DMS53 treated with DMSO at 0.1 percent for 48 hours (cell line): ENCODE data around the gene ZNF385B.
A peak's percentile ranks its signal among the peaks of the same experiment; 100 is the strongest.
"Not testable (repeated sequence)": the region's sequence is repeated elsewhere in the genome, so short reads cannot be mapped to it uniquely, and the experiment has no call there.

Experiments
- DNase-seq: peaks from one replicate; lab custom pipeline; 2025; ENCODE audit not compliant: unreplicated experiment; lab: John Stamatoyannopoulos, UW

The ZNF385B gene

DNA sequence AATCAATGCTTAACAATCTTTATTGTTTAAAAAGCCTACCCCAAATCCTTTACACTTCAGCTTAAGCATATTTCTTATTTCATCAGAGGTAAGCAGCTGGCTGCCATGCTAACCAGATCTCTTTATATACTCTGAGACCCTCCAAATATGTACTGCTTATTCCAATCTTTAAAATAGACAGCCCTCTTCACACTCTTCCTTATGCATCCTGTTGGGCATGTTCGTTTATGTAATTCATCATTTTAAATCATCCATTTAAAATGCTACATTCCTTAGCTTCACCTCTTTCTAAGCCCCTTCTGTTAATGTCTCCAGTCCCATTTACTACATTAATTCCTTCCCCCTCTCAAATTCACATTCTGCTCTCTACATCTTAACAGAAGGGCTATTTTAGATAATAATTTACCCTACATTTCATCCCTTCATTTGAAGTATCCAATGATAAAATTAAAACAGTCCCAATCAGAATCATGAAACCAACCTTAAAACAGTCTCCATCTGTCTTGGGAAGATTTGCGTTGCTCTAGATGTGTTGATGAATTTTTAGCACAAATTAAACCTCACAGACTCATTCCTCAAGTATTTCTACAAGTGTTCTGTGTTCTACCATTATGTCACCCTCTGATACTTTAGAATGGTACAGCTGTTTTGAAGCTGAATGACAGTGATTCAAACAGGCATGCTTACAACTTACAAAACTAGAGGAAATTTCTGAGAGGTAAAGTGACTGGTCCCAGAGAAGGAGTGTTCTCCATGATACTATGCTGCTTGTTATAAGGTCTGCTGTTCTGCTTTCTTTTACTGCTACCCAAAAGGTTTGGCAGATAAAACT is 59.1 kb downstream of the ZNF385B start:
- no peak for DNase-seq

DNA sequence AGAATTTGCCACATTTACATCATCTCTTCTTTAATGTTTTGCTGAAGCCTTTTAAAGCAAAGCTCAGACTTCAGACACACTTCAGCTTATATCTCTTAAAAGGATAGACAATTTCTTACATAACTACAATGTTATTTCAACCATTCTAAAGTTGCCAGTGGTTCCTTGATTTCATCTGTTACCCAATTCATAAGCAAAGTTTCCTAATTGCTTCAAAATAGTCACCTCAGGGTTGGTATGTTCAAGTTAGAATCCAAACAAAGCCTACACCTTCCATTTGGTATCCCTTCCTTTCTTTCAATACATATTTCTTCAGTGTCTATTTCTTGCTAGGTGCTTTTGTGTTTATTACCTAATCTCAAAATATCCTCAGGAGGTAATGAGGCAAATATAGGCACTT is 60.6 kb downstream of the ZNF385B start:
- DNase-seq, result no peak

DNA sequence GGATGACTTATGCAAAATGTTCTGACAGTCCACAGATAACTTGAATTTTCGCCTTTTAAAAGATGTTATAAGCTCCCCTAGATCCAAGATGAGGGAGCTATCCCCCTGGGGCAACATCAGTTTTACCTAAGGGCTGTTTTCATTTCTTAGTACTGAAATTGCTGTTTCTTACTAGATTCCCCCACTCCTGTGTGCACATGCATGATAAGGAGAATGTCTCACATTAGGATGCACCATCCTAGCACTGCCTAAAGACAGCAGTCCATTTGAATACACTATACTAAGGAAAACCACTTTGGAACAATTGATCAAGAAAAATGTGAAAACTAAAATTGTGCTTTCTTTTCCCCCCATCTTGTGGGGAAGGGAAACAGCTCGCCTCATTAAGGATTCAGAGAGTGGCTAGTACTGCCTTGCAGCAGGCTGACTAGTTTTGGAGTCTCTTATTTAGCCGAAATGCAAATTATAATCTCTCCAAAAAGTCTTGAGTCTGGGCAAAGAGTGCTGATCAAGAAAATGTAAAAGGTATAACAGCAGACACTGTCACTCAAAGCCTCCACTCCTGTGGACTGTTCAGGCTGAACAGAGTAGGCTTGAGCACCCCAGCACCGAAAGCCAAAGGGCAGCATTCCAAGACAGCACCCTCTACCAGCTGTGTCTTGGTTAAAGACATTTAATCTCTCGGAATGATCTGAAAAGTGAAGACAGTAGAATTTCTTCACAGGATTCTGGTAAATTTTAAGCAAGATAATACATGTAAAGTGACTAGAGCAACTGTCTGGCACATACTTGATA is 65.0 kb downstream of the ZNF385B start:
- no peak for DNase-seq

DNA sequence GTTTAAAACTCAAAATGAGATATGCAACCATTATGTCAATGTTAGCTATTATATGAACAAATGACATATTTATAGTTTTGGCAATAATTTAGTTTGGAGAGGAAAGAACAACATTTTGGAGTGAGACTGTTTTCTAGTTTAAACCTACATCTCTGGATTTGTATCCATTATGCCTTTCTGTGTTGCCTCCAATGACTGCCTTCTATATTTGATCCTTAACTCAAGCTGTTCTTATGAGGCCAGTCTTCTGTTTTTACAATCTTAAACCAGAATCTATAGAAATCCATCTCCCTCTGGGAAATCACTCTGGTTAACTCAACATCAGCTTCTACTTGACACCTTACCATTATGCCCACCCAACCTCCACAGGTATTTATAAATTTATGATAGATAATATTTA is 67.5 kb downstream of the ZNF385B start:
- DNase-seq, result no peak

DNA sequence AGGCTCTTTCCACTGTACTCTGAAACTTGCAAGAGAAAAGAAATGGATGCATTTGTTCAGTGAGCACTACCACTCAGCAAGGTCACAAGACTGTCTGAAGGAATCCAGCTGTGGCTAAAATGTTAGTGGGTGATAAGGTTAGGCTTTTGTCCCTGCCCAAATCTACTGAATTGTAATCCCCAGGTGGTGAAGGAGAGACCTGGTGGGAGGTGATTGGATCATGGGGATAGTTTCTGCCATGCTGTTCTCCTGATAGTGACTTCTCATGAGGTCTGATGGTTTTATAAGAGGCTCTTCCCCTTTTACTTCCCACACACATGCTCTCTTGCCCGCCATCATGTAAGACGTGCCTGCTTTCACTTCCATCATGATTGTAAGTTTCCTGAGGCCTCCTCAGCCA is 68.2 kb downstream of the ZNF385B start:
- DNase-seq, result no peak

DNA sequence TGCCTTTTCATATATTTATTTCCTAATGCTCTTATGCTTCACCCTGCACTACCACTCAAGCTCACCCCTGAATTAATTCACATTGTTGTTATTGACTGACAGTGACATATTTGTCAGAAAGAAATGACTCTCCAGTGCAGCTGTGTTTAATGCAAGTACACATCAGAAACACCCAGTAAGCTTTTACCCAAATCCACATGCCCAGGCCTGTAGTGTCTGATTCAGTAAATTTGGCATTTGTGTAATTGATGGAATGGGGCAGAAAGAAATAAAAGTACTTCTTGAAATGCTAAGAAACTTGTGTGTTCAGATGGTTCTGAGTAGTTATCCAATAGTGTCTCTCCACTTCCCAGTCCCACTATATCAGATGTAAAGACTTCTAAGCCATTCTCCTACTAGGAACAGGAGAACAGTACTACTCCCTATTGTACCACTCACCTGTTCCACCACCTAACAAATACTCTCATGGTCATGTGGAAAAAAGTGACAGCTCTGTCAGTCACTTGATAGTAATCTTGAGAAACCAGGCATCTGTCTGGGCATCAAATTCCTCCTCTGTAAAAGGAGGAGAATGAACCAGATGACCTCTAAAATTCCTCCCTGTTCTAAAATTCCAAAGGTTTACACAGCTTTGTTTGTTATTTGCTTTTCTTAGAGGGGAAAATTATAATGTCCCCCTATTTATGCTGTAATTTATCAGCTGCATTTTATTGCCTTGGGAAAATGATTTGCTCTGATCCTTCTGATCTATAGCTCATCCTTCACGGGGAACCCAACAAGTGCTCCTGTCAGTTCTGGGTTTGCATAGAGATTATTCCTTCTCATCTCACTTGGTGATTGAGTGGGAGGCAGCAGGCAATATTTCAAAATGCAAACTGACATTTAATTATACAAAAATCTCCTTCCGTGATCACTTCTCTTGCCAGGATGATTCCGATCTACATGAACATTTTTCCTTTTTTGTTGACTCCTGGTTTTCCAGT is 70.9 kb downstream of the ZNF385B start:
- DNase-seq, result no peak

DNA sequence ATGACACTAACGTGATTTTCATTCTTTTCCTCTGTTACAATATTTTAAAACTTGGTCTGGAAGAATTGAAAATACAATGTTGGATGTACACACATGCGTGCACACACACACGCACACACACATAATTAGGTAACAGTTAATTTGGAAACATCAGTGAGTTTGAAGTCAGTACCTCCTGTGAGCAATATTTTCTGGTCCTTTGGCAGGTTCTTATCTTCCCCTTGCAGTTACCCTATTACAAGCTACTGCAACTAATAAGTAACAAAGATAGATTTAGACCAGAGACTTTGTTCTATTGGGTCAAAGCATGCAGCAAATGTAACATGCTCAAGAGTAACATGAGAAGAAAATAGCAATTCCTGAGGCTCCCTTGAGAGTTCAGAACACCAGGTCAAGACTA is 73.3 kb downstream of the ZNF385B start:
- no peak for DNase-seq

DNA sequence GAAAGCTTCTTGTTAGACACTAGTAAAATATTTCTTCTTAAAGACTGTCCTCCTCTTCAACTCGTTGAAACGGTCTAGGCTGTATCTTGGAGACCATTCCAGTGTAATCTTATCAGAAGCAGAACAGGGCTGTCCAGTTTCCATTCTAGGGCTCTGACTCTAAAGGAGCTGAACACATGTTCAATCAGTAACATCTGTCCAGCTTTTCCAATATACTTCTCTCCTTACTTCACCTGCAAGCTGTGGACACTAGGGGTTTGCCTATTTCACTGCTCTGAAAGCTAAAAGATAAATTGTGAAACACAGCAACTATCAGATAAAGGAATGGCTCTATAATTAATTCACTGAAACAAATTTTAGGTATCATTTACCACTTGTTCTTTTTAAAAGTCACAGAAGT is 73.8 kb downstream of the ZNF385B start:
- no peak for DNase-seq

DNA sequence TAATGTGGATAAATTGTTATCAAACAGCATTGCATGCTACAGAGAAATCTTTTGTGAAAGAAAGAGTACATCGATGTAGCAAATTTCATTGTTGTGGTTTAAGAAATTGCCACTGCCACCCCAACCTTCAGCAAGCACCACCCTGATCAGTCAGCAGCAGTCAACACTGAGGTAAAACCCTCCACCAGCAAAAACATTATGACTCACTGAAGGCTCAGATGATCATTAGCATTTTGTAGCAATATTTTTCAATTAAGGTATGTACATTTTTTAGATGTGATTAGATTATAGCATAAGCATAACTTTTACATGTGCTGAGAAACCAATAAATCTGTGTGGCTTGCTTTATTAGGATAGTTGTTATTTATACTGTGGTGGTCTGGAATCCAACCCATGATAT is 75.5 kb downstream of the ZNF385B start:
- no peak for DNase-seq

DNA sequence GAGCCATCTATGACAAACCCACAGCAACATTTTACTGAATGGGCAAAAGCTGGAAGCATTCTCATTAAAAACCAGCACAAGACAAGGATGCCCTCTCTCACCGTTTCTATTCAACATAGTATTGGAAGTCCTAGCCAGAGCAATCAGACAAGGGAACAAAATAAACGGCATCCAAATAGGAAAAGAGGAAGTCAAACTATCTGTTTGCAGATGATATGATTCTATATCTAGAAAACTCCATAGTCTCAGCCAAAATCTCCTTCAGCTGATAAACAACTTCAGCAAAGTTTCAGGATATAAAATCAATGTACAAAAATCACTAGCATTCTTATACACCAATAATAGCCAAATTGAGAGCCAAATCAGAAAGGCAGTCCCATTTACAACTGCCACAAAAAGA is 79.1 kb downstream of the ZNF385B start:
- DNase-seq, result not testable (repeated sequence)

DNA sequence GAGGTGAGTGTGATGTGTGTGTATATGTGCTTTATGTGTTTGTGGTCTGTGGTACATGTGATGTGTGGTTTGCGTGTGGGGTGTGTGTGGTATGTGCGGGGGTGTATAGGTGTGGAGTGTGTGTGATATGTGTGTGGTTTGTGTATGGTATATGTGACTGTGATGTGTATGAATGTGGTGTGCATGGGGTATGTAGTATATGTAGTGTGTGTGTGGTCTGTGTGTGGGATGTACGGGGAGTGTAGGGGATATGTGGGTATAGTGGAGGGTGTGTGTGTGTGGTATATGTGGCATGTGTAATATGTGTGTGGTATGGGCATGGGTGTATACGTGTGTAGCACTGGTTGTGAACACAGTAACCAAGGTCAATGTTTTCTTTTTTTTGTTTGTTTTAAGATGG is 87.4 kb downstream of the ZNF385B start:
- no peak for DNase-seq

DNA sequence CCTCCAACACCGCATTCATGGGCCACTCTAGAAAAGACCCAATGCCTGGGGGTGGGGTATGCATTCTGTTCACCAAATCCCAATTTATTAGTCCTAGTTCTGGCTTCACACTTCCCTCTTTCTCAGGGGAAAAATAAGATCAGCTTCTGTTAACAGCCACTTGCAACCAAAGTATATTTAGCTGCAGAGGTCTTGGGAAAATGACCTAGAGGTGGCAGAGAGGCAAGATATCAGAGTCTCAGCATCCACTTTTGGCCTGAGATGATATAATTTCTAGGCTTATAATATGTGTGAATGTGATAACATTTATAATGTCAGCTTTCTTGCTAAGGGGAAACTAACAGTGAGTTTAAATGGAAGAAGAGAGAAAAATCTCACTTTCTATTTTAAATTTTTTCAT is 89.1 kb downstream of the ZNF385B start:
- DNase-seq, result no peak

DNA sequence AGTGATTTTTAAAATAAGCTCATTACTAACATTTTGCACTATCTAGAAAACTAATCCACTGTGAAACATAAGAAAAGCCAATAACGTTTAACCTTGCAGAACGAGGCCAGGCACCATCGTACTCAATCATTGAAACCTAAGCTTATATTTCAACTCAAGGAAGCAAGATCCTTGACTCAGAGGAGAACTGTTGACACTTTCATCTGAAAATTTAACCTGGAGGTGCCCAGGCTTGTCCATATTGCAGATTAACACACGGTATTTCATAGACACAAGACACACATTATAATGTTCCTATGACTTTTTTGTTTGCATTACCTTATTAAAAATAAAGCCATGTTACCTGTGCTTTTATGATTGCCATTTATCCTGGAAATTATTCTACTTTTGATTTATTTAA is 89.6 kb downstream of the ZNF385B start:
- DNase-seq, result no peak

DNA sequence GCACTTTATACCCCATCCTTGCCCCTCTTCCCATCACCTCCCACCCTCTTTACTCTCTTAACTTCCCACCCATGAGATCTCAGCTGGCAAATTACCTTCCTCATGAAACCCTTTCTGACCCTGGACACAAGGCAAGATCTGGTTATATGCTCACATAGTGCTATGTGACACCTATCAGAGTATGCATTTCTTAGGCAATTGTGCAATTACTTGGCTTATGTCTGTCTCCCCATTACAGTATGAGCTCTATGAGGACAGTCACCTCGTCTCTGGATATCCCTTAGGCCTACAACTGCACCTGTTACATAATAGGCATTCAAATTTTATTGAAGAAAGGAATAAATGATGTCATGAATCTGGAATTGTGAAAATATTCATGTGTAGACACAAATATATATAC is 91.4 kb downstream of the ZNF385B start:
- DNase-seq, result no peak

DNA sequence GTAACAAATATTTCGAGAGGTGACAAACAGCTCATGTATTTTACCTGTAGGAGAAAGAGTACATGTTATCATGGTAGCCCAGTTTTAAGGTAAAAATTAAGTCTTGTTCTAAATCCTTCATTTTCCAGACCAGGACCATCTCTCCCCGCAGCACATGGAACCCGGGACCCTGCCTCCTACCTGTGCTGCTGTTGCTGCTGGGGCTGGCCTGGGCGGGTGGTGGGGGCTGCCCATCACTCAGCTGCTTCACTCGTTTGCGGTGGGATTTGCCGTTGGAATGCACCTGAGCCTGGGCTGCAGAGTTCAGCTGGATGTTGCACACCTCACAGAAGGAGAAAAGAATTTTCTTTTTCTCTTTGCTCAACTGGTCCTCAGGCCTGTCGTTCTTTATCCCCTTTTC is 92.1 kb downstream of the ZNF385B start:
- DNase-seq, result no peak

DNA sequence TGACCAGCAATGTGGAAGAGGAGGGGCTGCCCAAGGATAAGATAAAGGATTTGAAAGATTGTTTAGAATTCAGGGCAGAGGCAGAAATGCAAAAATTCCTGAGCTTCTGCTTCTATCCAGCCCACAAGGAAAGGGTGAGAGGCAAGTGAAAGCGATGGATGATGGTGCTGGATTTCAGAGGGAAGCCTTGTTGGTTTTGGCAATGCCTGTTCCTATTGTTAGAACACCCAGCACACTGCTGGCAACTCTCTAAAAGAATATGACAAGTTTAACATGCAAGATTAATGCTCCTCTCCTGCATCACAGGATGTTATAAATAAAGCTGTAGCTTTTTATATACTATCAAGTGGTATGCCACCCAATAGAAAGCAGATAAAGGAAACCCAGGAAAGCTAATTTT is 92.6 kb downstream of the ZNF385B start:
- no peak for DNase-seq

DNA sequence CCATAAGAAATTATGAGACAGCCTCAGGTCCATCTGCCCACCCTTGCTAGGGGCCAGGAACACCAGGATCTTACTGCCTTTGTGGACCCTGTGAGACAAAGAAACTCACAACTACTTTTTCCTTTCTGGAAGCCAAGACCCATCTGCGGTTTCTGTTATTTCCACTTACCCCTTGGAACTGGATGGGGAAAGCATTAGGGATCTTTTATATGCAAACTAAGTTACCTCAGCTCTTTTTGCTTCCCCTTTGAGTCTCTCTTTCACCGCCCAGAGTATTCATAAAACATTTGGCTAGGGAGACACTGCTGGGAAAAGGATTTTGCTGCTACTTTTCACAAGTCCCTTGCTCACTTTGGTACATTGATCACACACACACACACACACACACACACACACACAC is 95.7 kb downstream of the ZNF385B start:
- no peak for DNase-seq

DNA sequence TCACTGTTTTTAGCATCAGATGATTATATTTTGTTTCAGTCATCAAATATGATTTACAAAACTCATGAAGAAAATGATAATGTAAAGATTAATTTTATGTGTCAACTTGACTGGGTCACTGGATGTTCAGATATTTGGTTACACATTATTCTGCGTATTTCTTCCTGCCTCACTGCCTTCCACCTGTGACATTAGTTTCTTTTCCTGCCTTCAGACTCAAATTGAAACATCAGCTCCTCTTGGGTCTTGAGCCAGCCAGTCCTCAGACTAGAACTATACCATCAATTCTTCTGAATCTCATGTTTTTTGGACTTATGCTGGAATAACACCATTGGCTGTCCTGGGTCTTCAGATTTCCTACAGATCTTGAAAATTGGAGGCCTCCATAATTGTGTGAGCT is 96.7 kb downstream of the ZNF385B start:
- DNase-seq, result no peak

DNA sequence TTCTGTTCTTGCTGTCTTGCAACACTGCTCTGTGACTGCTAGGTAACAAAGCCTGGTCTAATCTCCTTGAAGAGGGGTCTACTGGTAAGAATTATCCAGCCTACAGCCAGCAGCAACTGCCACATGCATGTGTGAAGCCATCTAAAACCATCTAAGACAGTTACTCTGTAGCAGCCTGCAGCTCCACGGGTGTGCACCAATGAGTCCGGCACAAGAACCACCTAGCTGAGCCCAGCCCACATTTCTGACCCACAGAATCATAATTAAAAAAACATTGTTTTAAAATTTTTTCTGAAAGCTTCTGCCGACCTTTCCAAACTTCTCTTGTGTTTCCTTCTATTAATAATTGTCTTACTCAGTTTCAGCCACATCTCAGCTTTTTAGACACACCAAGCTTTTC is 102.8 kb downstream of the ZNF385B start:
- DNase-seq, result no peak

DNA sequence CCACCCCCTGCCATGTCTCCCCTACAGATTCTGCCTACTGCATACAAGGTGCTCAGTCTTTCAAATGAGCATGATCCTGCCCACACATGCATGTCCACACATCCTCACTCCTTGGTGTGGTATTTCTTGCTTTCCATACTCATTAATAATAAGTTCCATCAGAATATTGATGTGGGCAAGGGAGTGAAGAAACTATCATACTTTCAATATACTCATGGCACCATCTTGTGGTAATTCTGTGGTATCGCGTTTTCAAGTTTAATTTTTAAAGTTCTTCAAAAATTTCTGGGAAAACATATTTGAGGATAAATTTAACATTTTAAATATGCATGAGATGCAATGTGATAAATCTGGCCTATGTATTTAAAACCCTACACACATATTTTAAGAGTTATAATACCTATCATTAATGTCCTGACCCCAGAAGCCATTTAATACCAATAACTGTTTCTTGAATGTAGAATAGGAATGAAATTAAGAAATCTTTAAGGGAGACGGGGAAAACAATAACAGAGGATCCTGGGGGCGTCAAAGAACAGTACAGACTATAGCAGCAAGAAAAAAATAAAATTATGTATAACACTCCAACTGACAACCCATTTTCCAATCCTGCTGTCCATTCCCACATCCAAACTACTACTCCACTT is 110.1 kb downstream of the ZNF385B start:
- DNase-seq, result peak; percentile 64

DNA sequence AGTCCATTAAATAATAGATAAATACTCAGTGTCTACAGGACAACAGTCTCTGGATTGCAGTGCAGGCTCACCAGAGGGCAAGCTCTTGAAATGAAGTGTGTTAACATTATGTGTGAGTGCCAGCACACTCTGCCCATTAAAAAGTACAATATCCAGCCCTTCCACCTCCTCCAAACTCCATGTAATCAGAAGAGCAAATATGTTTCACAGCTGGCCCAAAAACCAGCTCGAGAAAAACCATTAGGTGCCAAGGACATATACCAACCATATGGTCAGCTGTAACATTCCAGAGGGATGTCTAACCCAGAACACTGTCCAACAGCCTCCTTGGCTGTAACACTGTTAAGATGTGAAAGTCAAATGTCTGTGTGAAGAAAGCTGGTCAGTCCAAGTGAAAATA is 112.2 kb downstream of the ZNF385B start:
- DNase-seq, result no peak
